Measurements from ENCODE around the gene ZDHHC11. TPM values are rescaled to one million over a fixed set of nuclear protein-coding genes. Genes with fewer than 3 reads are reported as not detected.
A peak's percentile ranks its signal among the peaks of the same experiment; 100 is the strongest.
"Not testable (repeated sequence)": the region's sequence is repeated elsewhere in the genome, so short reads cannot be mapped to it uniquely, and the experiment has no call there.

ZDHHC11 gene
- polyA plus RNA-seq, 4 donors, result 4.9 to 40.5 (median 6.5) TPM

GRCh38 chr5:766666-767431, 83.9 kb downstream of the ZDHHC11 start:
- Histone ChIP-seq H3K27me3 (ENCODE audit: control insufficient read depth in 3 of 3, insufficient read depth in 3 of 3, low read length in 3 of 3) (no peaks in the 10 kb centered on the region), H3K4me3 (ENCODE audit: low read depth in 1 of 3, low read length in 3 of 3) (no peak overlapping the region), H3K9me3 (ENCODE audit: control insufficient read depth in 2 of 2, insufficient read depth in 1 of 2, low read depth in 1 of 2, low read length in 1 of 2) (no peaks in the 10 kb centered on the region), H3K36me3 (ENCODE audit: control insufficient read depth in 3 of 3, insufficient read depth in 2 of 3, low read depth in 1 of 3, low read length in 3 of 3) (peaks cover 0 to 30% (median 0%) of the 10 kb centered on the region in 3 donors), H3K4me1 (ENCODE audit: control insufficient read depth in 3 of 3, insufficient read depth in 2 of 3, low read depth in 1 of 3, low read length in 2 of 3) (no peaks in the 10 kb centered on the region), H3K27ac (ENCODE audit: low read depth in 1 of 3, low read length in 2 of 3) (no peak overlapping the region)
- WGBS, 3 donors, result 86 to 87% (median 86%) methylated on average over 29 to 32 of the region's 32 CpGs
- FAIRE-seq (no peak), DNase-seq (peak in 1 of 2 donors; percentile 1)

- FAIRE-seq (no peak), DNase-seq (peak in 1 of 2 donors; percentile 1)
- Histone ChIP-seq H3K9me3 (ENCODE audit: control insufficient read depth in 2 of 2, insufficient read depth in 1 of 2, low read depth in 1 of 2, low read length in 1 of 2) (no peaks in the 10 kb centered on the region), H3K27ac (ENCODE audit: low read depth in 1 of 3, low read length in 2 of 3) (no peak overlapping the region), H3K36me3 (ENCODE audit: control insufficient read depth in 3 of 3, insufficient read depth in 2 of 3, low read depth in 1 of 3, low read length in 3 of 3) (peaks cover 0 to 37% (median 0%) of the 10 kb centered on the region in 3 donors), H3K27me3 (ENCODE audit: control insufficient read depth in 3 of 3, insufficient read depth in 3 of 3, low read length in 3 of 3) (no peaks in the 10 kb centered on the region), H3K4me1 (ENCODE audit: control insufficient read depth in 3 of 3, insufficient read depth in 2 of 3, low read depth in 1 of 3, low read length in 2 of 3) (no peaks in the 10 kb centered on the region), H3K4me3 (ENCODE audit: low read depth in 1 of 3, low read length in 3 of 3) (no peak overlapping the region)
- 89 to 91% (median 89%) methylated on average over 15 to 18 of the region's 18 CpGs for WGBS, 3 donors
These were observed 84.7 kb downstream of the ZDHHC11 start for GRCh38 chr5:765948-766631.

DNA sequence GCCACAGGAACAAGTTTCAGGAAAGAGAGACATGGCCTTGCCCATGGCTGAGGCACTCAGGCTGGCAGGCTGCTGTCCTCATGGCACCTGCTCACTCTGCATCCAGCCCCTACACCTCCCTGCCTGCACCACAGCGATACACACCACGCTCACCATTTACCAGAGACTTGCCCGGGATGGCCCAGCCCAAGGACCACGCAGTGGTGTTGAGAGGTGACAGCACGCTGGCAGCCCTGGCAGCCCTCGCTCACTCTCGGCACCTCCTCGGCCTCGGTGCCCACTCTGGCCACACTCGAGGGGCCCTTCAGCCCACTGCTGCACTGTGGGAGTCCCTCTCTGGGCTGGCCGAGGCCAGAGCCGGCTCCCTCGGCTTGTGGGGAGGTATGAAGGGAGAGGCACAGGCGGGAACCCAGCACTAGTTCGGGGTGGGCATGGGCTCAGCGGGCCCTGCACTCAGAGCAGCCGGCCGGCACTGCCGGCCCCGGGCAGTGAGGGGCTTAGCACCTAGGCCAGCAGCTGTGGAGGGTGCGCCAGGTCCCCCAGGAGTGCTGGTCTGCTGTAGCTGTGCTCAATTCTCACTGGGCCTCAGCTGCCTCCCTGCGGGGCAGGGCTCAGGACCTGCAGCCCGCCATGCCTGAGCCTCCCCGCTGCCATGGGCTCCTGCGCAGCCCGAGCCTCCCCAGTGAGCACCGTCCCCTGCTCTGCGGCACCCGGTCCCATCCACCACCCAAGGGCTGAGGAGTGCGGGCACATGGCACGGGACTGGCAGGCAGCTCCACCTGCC, 86.6 kb downstream of the ZDHHC11 start:
- peaks cover 0 to 51% (median 0%) of the 10 kb centered on the region in 3 donors for H3K36me3 ChIP-seq (ENCODE audit: control insufficient read depth in 3 of 3, insufficient read depth in 2 of 3, low read depth in 1 of 3, low read length in 3 of 3)
- H3K27ac ChIP-seq (ENCODE audit: low read depth in 1 of 3, low read length in 2 of 3), result no peak overlapping the region
- H3K27me3 ChIP-seq (ENCODE audit: control insufficient read depth in 3 of 3, insufficient read depth in 3 of 3, low read length in 3 of 3), result no peaks in the 10 kb centered on the region
- peaks cover 0 to 14% (median 4%) of the 10 kb centered on the region in 3 donors for H3K4me1 ChIP-seq (ENCODE audit: control insufficient read depth in 3 of 3, insufficient read depth in 2 of 3, low read depth in 1 of 3, low read length in 2 of 3)
- DNase-seq (peak in 1 of 2 donors; percentile 0), FAIRE-seq (no peak)
- no peak overlapping the region for H3K4me3 ChIP-seq (ENCODE audit: low read depth in 1 of 3, low read length in 3 of 3)
- 94 to 96% (median 95%) methylated on average over 28 to 31 of the region's 31 CpGs for WGBS, 3 donors
- peaks cover 0 to 4% of the 10 kb centered on the region in 2 donors for H3K9me3 ChIP-seq (ENCODE audit: control insufficient read depth in 2 of 2, insufficient read depth in 1 of 2, low read depth in 1 of 2, low read length in 1 of 2)

- H3K27ac ChIP-seq (ENCODE audit: low read depth in 1 of 3, low read length in 2 of 3), result no peak overlapping the region
- FAIRE-seq (no peak), DNase-seq (peak in 1 of 2 donors; percentile 1)
- H3K27me3 ChIP-seq (ENCODE audit: control insufficient read depth in 3 of 3, insufficient read depth in 3 of 3, low read length in 3 of 3), result no peaks in the 10 kb centered on the region
- WGBS, 3 donors, result 83 to 88% (median 86%) methylated on average over 5 of the region's 5 CpGs
- peaks cover 0 to 8% of the 10 kb centered on the region in 2 donors for H3K9me3 ChIP-seq (ENCODE audit: control insufficient read depth in 2 of 2, insufficient read depth in 1 of 2, low read depth in 1 of 2, low read length in 1 of 2)
- H3K36me3 ChIP-seq (ENCODE audit: control insufficient read depth in 3 of 3, insufficient read depth in 2 of 3, low read depth in 1 of 3, low read length in 3 of 3), result peaks cover 0 to 54% (median 0%) of the 10 kb centered on the region in 3 donors
- peaks cover 4 to 21% (median 9%) of the 10 kb centered on the region in 3 donors for H3K4me1 ChIP-seq (ENCODE audit: control insufficient read depth in 3 of 3, insufficient read depth in 2 of 3, low read depth in 1 of 3, low read length in 2 of 3)
- no peak overlapping the region for H3K4me3 ChIP-seq (ENCODE audit: low read depth in 1 of 3, low read length in 3 of 3)
These were observed 87.4 kb downstream of the ZDHHC11 start for GRCh38 chr5:763397-763796.

GRCh38 chr5:762996-763395, 87.8 kb downstream of the ZDHHC11 start:
- not testable (repeated sequence) for H3K4me3 ChIP-seq (ENCODE audit: low read depth in 1 of 3, low read length in 3 of 3); FAIRE-seq; DNase-seq; H3K27me3 ChIP-seq (ENCODE audit: control insufficient read depth in 3 of 3, insufficient read depth in 3 of 3, low read length in 3 of 3); H3K27ac ChIP-seq (ENCODE audit: low read depth in 1 of 3, low read length in 2 of 3)
- 80 to 89% (median 84%) methylated on average over 8 of the region's 8 CpGs for WGBS, 3 donors
- Histone ChIP-seq H3K4me1 (ENCODE audit: control insufficient read depth in 3 of 3, insufficient read depth in 2 of 3, low read depth in 1 of 3, low read length in 2 of 3) (peaks cover 7 to 25% (median 13%) of the 10 kb centered on the region in 3 donors), H3K36me3 (ENCODE audit: control insufficient read depth in 3 of 3, insufficient read depth in 2 of 3, low read depth in 1 of 3, low read length in 3 of 3) (peaks cover 0 to 58% (median 0%) of the 10 kb centered on the region in 3 donors), H3K9me3 (ENCODE audit: control insufficient read depth in 2 of 2, insufficient read depth in 1 of 2, low read depth in 1 of 2, low read length in 1 of 2) (peaks cover 0 to 11% of the 10 kb centered on the region in 2 donors)

- peaks cover 0 to 57% (median 0%) of the 10 kb centered on the region in 3 donors for H3K36me3 ChIP-seq (ENCODE audit: control insufficient read depth in 3 of 3, insufficient read depth in 2 of 3, low read depth in 1 of 3, low read length in 3 of 3)
- peak in 1 of 2 donors; percentile 11 for DNase-seq
- peaks cover 0 to 11% of the 10 kb centered on the region in 2 donors for H3K9me3 ChIP-seq (ENCODE audit: control insufficient read depth in 2 of 2, insufficient read depth in 1 of 2, low read depth in 1 of 2, low read length in 1 of 2)
- H3K4me3 ChIP-seq (ENCODE audit: low read depth in 1 of 3, low read length in 3 of 3), result no peak overlapping the region
- no peaks in the 10 kb centered on the region for H3K27me3 ChIP-seq (ENCODE audit: control insufficient read depth in 3 of 3, insufficient read depth in 3 of 3, low read length in 3 of 3)
- no peak for FAIRE-seq
- no peak overlapping the region for H3K27ac ChIP-seq (ENCODE audit: low read depth in 1 of 3, low read length in 2 of 3)
- 80 to 86% (median 83%) methylated on average over 8 of the region's 8 CpGs for WGBS, 3 donors
- peaks cover 11 to 34% (median 18%) of the 10 kb centered on the region in 3 donors for H3K4me1 ChIP-seq (ENCODE audit: control insufficient read depth in 3 of 3, insufficient read depth in 2 of 3, low read depth in 1 of 3, low read length in 2 of 3)
These were observed 88.7 kb downstream of the ZDHHC11 start for GRCh38 chr5:761854-762710.

- H3K27ac ChIP-seq (ENCODE audit: low read depth in 1 of 3, low read length in 2 of 3), result no peak overlapping the region
- H3K4me3 ChIP-seq (ENCODE audit: low read depth in 1 of 3, low read length in 3 of 3), result no peak overlapping the region
- H3K9me3 ChIP-seq (ENCODE audit: control insufficient read depth in 2 of 2, insufficient read depth in 1 of 2, low read depth in 1 of 2, low read length in 1 of 2), result peaks cover 0 to 11% of the 10 kb centered on the region in 2 donors
- DNase-seq, result peak in 1 of 2 donors; percentile 12
- peaks cover 0 to 48% (median 0%) of the 10 kb centered on the region in 3 donors for H3K36me3 ChIP-seq (ENCODE audit: control insufficient read depth in 3 of 3, insufficient read depth in 2 of 3, low read depth in 1 of 3, low read length in 3 of 3)
- WGBS, 3 donors, result 81 to 87% (median 86%) methylated on average over 13 to 15 of the region's 15 CpGs
- peaks cover 13 to 42% (median 21%) of the 10 kb centered on the region in 3 donors for H3K4me1 ChIP-seq (ENCODE audit: control insufficient read depth in 3 of 3, insufficient read depth in 2 of 3, low read depth in 1 of 3, low read length in 2 of 3)
- H3K27me3 ChIP-seq (ENCODE audit: control insufficient read depth in 3 of 3, insufficient read depth in 3 of 3, low read length in 3 of 3), result no peaks in the 10 kb centered on the region
- FAIRE-seq, result no peak
These were observed 89.6 kb downstream of the ZDHHC11 start for GRCh38 chr5:761059-761771.

Measured in small intestine (tissue), 7 donors.